ENCODE measurements around the gene ASTN1.

ASTN1 gene

GRCh38 chr1:176837708-176838107 lies 326.8 kb downstream of the ASTN1 start:
- no peak for DNase-seq (ENCODE audit: low spot score)

DNA sequence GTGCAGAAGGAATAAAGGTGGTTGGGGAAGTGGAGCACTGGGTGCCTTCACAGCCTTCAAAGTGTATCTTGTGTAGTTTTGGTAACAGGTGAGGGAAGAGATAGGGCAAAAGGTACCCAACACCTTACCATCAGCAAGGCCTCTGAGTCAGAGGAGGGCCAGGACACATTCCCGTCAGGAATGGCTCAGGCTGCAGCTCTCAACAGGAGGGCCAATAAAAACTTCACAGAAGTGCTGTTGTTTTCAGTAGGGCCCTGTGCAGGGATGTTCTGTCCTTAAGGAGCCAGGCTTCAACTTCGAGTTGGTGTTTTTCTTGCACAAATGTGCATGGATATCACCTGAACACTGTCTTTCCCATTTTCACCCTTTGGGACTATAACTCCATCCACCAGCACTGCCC lies 333.4 kb downstream of the ASTN1 start:
- no peak for DNase-seq (ENCODE audit: low spot score)

DNA sequence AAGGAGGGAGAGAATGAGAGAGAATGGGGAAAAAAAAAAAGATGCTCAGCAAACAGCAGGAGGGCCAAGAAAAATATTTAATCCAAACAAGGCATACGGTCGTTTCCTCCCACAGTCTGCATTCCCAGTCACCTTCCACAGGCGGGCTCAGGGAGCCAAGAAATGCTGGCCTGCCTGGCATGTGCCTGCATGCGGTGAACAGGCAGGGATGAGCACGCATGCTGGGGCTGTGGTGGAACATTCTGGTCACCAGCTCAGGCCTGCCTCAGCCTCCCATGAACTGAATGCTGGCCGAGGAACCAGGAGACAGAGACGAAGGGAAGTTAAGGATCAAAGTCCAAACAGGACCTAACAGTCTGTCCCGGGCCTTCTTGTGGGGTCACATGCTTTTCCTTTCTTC lies 335.3 kb downstream of the ASTN1 start:
- no peak for DNase-seq (ENCODE audit: low spot score)

DNA sequence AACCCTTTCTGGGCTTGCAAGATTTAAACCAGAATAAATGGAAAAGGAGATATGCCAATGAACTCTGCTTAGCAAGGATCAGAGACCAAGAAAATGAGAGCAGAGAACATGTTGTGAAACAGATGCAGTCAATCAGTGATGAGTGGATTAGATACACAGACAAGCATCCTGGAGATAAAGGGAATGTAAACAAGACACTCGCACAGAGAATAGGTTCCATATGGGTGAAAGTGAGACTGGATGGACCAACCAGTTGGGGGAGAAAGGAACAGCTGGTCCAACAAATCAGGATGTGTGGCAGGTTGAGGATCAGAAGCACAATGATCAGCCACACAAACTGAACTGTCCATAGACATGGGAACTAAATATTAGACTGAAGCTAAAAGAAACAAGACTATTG lies 338.2 kb downstream of the ASTN1 start:
- DNase-seq (ENCODE audit: low spot score), result no peak

GRCh38 chr1:176820391-176821031 lies 344.0 kb downstream of the ASTN1 start:
- DNase-seq (ENCODE audit: low spot score), result no peak

- DNase-seq (ENCODE audit: low spot score), result no peak
These were observed 348.3 kb downstream of the ASTN1 start for GRCh38 chr1:176816232-176816631.

DNA sequence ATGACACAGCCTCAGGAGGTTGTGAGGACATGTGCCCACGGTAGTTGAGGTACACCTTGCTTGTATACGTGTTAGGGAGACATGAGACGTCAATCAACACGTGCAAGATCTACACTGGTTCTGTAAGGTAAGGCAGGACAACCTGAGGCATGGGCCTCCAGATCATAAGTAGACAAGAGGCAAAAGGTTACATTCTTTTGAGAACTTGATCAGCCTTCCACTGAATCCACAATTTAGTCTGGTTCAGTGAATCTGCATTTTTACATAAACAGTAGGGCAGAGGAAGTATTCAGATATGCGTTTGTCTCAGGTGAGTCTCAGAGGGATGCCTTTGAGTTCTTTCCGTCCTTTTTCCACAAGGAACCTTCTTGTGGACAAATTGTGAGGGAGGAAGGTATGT lies 348.9 kb downstream of the ASTN1 start:
- no peak for DNase-seq (ENCODE audit: low spot score)

GRCh38 chr1:176811511-176812288 lies 352.8 kb downstream of the ASTN1 start:
- DNase-seq (ENCODE audit: low spot score), result no peak

DNA sequence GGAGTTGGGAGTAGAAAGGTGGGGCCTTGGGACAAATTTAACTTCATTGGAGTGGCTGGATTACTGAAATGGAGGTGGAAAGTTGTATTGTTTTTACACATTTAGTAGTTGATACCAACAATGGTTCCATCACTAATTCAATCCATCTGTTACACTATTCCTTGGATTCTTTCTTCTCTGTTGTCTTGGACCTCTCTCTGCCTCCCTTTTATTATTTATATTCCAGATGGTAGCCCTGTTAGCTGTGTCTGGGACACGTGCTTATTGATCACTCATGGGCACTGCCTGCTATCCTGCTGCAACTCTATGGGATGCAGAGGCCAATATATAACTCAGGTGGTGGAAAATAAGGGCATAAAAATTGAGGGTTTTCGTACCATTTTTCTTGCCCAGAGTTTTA lies 355.2 kb downstream of the ASTN1 start:
- DNase-seq (ENCODE audit: low spot score), result no peak
